A549 (cell line): ENCODE results near the gene SCN5A.
"Not testable (repeated sequence)": the region's sequence is repeated elsewhere in the genome, so short reads cannot be mapped to it uniquely, and the experiment has no call there.

Experiments
- CTCF ChIP-seq: fragments of >200 bp; sonication (Bioruptor Twin); formaldehyde crosslinking; IDR thresholded peaks from 3 replicates; pipeline ENCODE4 v1.5.1; 2016
- EP300 ChIP-seq, 2 experiments: fragments of >200 bp; sonication (Bioruptor Twin); formaldehyde crosslinking; IDR thresholded peaks; 2 replicates in 1 of 2; 3 replicates in 1 of 2; pipeline ENCODE4 v1.6.1; 2016 to 2017
- MAFK ChIP-seq: fragments of 450-650 bp; IDR thresholded peaks from 2 replicates; pipeline ENCODE4 v1.6.1; 2014; ENCODE audit not compliant: partially characterized antibody
- MYC ChIP-seq: IDR thresholded peaks from 2 replicates; pipeline ENCODE4 v1.6.1; 2012; ENCODE audit warnings: mild to moderate bottlenecking, inconsistent platforms, low read length, improper control_type of control experiment, borderline replicate concordance
- PBX3 ChIP-seq: IDR thresholded peaks from 2 replicates; pipeline ENCODE4 v1.6.1; 2012
- POLR2A ChIP-seq: IDR thresholded peaks from 2 replicates; pipeline ENCODE4 v1.6.1; 2012; ENCODE audit warnings: mild to moderate bottlenecking, low read length
- RAD21 ChIP-seq, 2 experiments: fragments of >200 bp in 1 of 2; sonication (Bioruptor Twin) in 1 of 2; formaldehyde crosslinking in 1 of 2; IDR thresholded peaks in 1 of 2; conservative IDR thresholded peaks in 1 of 2; 2 replicates in 1 of 2; 3 replicates in 1 of 2; pipeline ENCODE4 v1.6.1; 2012 to 2018; ENCODE audit warnings: inconsistent platforms in 1 of 2
- REST ChIP-seq: fragments of 200-600 bp; sonication (generic); IDR thresholded peaks from 2 replicates; pipeline ENCODE4 v1.6.1; 2016; ENCODE audit warnings: antibody characterized with exemption, mild to moderate bottlenecking, moderate library complexity
- TFCP2L1 ChIP-seq: fragments of 250-450 bp; sonication (Bioruptor Pico); IDR thresholded peaks from 2 replicates; pipeline ENCODE4 v1.5.0; 2021; ENCODE audit warnings: mild to moderate bottlenecking
- TP53 ChIP-seq: fragments of 250-450 bp; sonication (Bioruptor Pico); IDR thresholded peaks from 2 replicates; pipeline ENCODE4 v1.5.0; 2021; ENCODE audit warnings: mild to moderate bottlenecking, moderate library complexity

GRCh38 chr3:38566794-38567193 is 82.7 kb downstream of the SCN5A start:
- not testable (repeated sequence) for TF ChIP-seq CTCF; TFCP2L1 (CRISPR knock-in tag); POLR2A; MYC; MAFK; RAD21 (conservative IDR thresholded peaks at IDR 0.05 in 1 of 2, IDR thresholded peaks at IDR 0.05 in 1 of 2); EP300 (IDR thresholded peaks at IDR 0.05); REST; PBX3; TP53 (CRISPR knock-in tag)
